Activated T-helper 2 cell treated with anti-CD3 and anti-CD28 coated beads, Interferon-gamma antibody, Interleukin-2, Interleukin-4, amounts not matched to agents 10 μg/mL and 5 μg/mL and 100 μg/mL, durations not matched to agents 14 hours and 24 hours and 36 hours (primary cell): ENCODE measurements around the gene MUC21. TPM values are rescaled to one million over a fixed set of nuclear protein-coding genes. Genes with fewer than 3 reads are reported as not detected.
A peak's percentile ranks its signal among the peaks of the same experiment; 100 is the strongest.

Source experiments
- DNase-seq: peaks from one replicate; pipeline ENCODE4 v3.0.0; 2021; ENCODE audit warnings: low spot score
- H3K27ac Mint-ChIP-seq: one replicate; pipeline ENCODE4 v1.8.0; 2021; ENCODE audit warnings: mixed read lengths
- H3K27me3 Mint-ChIP-seq: one replicate; pipeline ENCODE4 v1.8.0; 2021; ENCODE audit warnings: low read depth, mixed read lengths
- H3K36me3 Mint-ChIP-seq: one replicate; pipeline ENCODE4 v1.8.0; 2021; ENCODE audit warnings: low read depth, mixed read lengths
- H3K4me1 Mint-ChIP-seq: one replicate; pipeline ENCODE4 v1.8.0; 2021; ENCODE audit warnings: low read depth, mixed read lengths
- H3K4me3 Mint-ChIP-seq: one replicate; pipeline ENCODE4 v1.8.0; 2021; ENCODE audit warnings: low read depth, mild to moderate bottlenecking, moderate library complexity, mixed read lengths
- H3K9me3 Mint-ChIP-seq: one replicate; pipeline ENCODE4 v1.8.0; 2021; ENCODE audit warnings: mixed read lengths
- intact Hi-C: fragments of 100-400 bp; cut with micrococcal nuclease; formaldehyde crosslinking; loops from one replicate; pipeline ENCODE4 v1.15.1; 2023
- total RNA-seq: library from RNA; stranded (reverse); gene quantifications from 2 replicates; pipeline ENCODE4 v1.2.3, GENCODE V29; 2022

The MUC21 gene
- total RNA-seq = not detected in 2 replicates

DNA sequence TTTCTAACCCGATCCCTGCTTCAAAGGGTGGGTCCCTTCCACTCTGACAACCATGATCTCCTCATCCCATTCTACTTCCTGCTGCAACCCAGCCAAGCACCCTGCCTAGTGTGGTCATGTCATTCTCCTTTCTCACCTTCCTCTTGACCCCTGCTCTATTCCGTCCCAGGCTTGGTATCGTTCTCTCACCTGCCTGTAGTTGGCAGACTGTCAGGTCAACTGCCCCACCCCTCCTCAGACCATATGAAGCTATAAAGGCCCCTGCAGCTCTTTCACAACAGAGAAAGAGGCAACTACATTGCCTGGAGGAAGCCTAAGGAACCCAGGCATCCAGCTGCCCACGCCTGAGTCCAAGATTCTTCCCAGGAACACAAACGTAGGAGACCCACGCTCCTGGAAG lies at the start of gene MUC21:
TSS of gene MUC21 (plus strand) at position 280 of the 400 bp plus-strand sequence. CDS start 241 bp downstream, outside the sequence.
- no peak for DNase-seq
- peaks cover 34% of the 10 kb centered on the region for H3K27me3 Mint-ChIP-seq
- no peaks in the 10 kb centered on the region for H3K36me3 Mint-ChIP-seq
- H3K4me1 Mint-ChIP-seq = peaks cover 6% of the 10 kb centered on the region
- no peak within 1 kb of the TSS for H3K4me3 Mint-ChIP-seq
- H3K9me3 Mint-ChIP-seq = no peaks in the 10 kb centered on the region
- intact Hi-C loops = no loop called here
- H3K27ac Mint-ChIP-seq = no peak within 1 kb of the TSS

GRCh38 chr6:30935018-30935417 lies 48.5 kb upstream of the MUC21 start:
- no peak overlapping the region for H3K27ac Mint-ChIP-seq
- H3K4me1 Mint-ChIP-seq = no peaks in the 10 kb centered on the region
- intact Hi-C loops = no loop called here
- H3K4me3 Mint-ChIP-seq = no peak overlapping the region
- H3K9me3 Mint-ChIP-seq = no peaks in the 10 kb centered on the region
- no peak for DNase-seq
- peaks cover 15% of the 10 kb centered on the region for H3K27me3 Mint-ChIP-seq
- H3K36me3 Mint-ChIP-seq = no peaks in the 10 kb centered on the region

DNA sequence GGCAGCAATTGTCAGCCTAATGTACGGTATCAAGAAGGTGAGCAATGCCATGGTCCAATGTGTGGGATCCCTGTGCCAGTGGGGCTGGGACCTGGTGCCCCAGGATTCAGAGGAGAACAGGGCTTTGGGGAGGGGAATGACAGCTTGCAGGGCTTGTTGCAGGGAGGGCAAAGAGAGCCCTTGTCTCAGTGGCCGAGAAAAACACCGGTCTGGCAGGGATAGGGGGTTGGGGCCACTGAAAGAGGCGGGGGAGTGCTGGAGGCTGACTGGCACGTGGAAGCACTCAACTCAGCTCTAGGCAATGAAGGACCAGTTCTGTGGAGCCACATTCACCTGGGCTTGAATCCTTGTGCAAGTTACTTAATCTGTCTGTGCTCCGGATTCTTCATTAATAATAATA lies 46.3 kb upstream of the MUC21 start:
- intact Hi-C loops = no loop called here
- no peak overlapping the region for H3K4me3 Mint-ChIP-seq
- DNase-seq = no peak
- no peaks in the 10 kb centered on the region for H3K36me3 Mint-ChIP-seq
- H3K27ac Mint-ChIP-seq = no peak overlapping the region
- H3K27me3 Mint-ChIP-seq = peaks cover 25% of the 10 kb centered on the region
- H3K9me3 Mint-ChIP-seq = no peaks in the 10 kb centered on the region
- no peaks in the 10 kb centered on the region for H3K4me1 Mint-ChIP-seq

DNA sequence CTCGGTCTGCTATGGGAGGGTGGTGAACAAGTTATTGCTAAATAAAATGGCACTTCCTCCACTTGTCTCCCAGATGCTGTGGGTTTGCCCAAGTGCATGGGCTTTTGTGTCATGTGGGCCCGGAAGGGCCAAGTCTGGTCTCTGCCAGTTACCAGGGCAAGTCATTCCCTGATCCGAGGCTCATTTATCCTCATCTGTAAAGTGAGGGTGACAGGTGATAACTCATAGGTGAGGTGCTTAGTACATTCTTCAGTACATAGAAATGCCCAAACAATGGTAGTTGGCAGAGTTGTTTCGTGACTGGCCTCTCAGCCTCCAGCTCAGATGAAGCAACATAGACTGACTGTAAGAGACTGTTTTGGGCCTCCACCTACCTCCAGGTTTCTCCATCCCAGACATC lies 44.8 kb upstream of the MUC21 start:
- intact Hi-C loops = no loop called here
- no peak overlapping the region for H3K27ac Mint-ChIP-seq
- DNase-seq = no peak
- H3K27me3 Mint-ChIP-seq = peaks cover 38% of the 10 kb centered on the region
- H3K4me1 Mint-ChIP-seq = no peaks in the 10 kb centered on the region
- H3K4me3 Mint-ChIP-seq = no peak overlapping the region
- H3K36me3 Mint-ChIP-seq = no peaks in the 10 kb centered on the region
- no peaks in the 10 kb centered on the region for H3K9me3 Mint-ChIP-seq

DNA sequence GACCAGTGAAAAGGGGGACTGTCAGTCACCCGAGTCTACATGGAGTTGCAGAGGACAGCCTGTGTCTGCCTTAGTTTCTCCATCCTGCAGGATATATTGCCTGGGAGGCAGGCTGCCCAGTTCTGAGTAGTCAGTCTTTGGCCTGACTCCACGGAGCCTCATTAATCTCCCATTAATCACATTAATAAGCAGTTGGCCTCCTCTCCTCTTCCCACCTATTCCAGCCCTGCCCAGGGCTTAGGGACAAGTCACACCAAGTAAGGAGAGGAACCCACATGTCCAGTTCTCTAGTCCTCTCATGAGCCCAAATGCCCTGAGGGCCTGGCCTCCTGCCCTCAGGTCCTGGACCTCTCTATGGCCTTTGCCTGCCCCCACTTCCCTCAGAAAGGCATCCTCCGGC lies 44.0 kb upstream of the MUC21 start:
- intact Hi-C loops = no loop called here
- Mint-ChIP-seq H3K4me1 (no peaks in the 10 kb centered on the region), H3K4me3 (no peak overlapping the region), H3K27ac (no peak overlapping the region), H3K36me3 (no peaks in the 10 kb centered on the region), H3K9me3 (no peaks in the 10 kb centered on the region), H3K27me3 (peaks cover 43% of the 10 kb centered on the region)
- DNase-seq = no peak

- Mint-ChIP-seq H3K27ac (no peak within 1 kb of the TSS), H3K4me1 (no peaks in the 10 kb centered on the region), H3K9me3 (no peaks in the 10 kb centered on the region), H3K36me3 (no peaks in the 10 kb centered on the region), H3K27me3 (peaks cover 45% of the 10 kb centered on the region), H3K4me3 (no peak within 1 kb of the TSS)
- intact Hi-C loops = no loop called here
- no peak for DNase-seq
Observed at GRCh38 chr6:30940361-30940986, 43.0 kb upstream of the MUC21 start, which contains the start of gene MUCL3. MUCL3 (plus strand) TSS chr6:30940973; CDS start chr6:30941000, 27 bp downstream.

DNA sequence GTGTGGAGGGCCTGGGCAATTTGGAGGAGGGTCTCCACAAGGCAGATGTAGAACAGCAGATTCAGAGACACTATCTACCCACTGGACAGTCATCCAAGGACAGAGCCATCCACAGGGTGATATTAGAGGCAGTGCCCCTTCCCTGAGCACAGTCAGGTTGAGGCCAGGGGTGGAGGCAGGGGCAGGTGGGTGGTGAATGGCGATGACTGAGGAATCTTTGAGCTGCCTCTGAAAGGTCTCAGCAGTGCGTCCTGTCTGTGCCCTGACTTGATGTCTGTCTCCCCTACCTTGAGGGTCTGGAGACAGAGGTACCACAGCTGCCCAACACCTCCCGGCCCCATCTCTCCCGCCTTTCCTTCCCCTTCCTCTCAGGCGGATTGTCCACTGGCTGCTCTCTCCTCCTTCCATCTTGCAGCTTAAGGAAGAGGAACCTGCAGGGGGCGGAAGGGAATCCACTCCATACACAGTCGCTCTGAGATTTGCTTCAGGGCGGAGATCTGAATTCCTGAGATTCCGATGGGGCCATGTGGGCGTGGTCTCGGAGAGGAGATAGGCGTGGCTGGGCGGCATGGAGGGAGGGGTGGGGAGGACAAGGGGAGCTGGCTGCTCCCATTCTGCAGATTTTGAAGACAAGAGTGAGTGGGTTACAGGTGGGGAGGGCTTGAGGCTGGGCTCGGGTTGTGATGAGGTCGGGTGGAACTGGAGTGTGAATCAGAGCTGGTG lies 41.0 kb upstream of the MUC21 start:
- Mint-ChIP-seq H3K27me3 (peaks cover 53% of the 10 kb centered on the region), H3K9me3 (no peaks in the 10 kb centered on the region), H3K4me3 (no peak overlapping the region), H3K4me1 (no peaks in the 10 kb centered on the region), H3K27ac (no peak overlapping the region), H3K36me3 (no peaks in the 10 kb centered on the region)
- intact Hi-C loops = no loop called here
- no peak for DNase-seq

GRCh38 chr6:30944051-30944450 lies 39.5 kb upstream of the MUC21 start:
- DNase-seq = no peak
- H3K4me3 Mint-ChIP-seq = no peak overlapping the region
- H3K27me3 Mint-ChIP-seq = peaks cover 65% of the 10 kb centered on the region
- H3K4me1 Mint-ChIP-seq = no peaks in the 10 kb centered on the region
- H3K9me3 Mint-ChIP-seq = no peaks in the 10 kb centered on the region
- intact Hi-C loops = no loop called here
- no peak overlapping the region for H3K27ac Mint-ChIP-seq
- H3K36me3 Mint-ChIP-seq = no peaks in the 10 kb centered on the region

GRCh38 chr6:30945281-30945680 lies 38.2 kb upstream of the MUC21 start:
- intact Hi-C loops = no loop called here

DNA sequence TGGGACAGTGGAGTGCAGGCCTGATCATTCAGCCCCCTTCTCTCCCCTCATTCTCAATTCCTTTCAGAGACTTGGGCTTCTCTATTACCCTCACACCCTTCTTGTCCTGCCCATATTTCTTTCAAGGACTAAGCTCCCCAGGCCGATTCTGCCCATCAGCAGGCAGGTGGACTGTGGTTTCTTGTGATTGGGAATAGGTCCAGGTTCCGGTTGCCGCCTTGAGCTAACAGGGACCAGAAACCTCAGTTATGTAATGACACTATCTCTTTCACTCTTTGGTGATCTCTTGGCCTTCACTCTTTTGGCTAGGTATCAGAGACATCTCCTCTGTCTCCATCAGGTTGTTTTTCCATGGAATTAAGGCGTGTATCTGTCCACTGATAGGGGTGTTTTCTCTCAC lies 36.3 kb upstream of the MUC21 start:
- Mint-ChIP-seq H3K27me3 (peaks cover 76% of the 10 kb centered on the region), H3K36me3 (no peaks in the 10 kb centered on the region), H3K4me3 (no peak overlapping the region), H3K9me3 (no peaks in the 10 kb centered on the region), H3K4me1 (peaks cover 5% of the 10 kb centered on the region), H3K27ac (no peak overlapping the region)
- intact Hi-C loops = no loop called here
- no peak for DNase-seq

More at GRCh38 chr6:30945281-30945680, 38.2 kb upstream of the MUC21 start:
- no peak overlapping the region for H3K4me3 Mint-ChIP-seq
- no peaks in the 10 kb centered on the region for H3K9me3 Mint-ChIP-seq
- peaks cover 72% of the 10 kb centered on the region for H3K27me3 Mint-ChIP-seq
- no peak overlapping the region for H3K27ac Mint-ChIP-seq
- H3K4me1 Mint-ChIP-seq = no peaks in the 10 kb centered on the region
- DNase-seq = no peak
- no peaks in the 10 kb centered on the region for H3K36me3 Mint-ChIP-seq

GRCh38 chr6:30948811-30949210 lies 34.7 kb upstream of the MUC21 start:
- Mint-ChIP-seq H3K36me3 (no peaks in the 10 kb centered on the region), H3K27ac (no peak overlapping the region), H3K27me3 (peaks cover 73% of the 10 kb centered on the region), H3K9me3 (no peaks in the 10 kb centered on the region), H3K4me1 (peaks cover 5% of the 10 kb centered on the region), H3K4me3 (no peak overlapping the region)
- DNase-seq = no peak
- intact Hi-C loops = no loop called here

DNA sequence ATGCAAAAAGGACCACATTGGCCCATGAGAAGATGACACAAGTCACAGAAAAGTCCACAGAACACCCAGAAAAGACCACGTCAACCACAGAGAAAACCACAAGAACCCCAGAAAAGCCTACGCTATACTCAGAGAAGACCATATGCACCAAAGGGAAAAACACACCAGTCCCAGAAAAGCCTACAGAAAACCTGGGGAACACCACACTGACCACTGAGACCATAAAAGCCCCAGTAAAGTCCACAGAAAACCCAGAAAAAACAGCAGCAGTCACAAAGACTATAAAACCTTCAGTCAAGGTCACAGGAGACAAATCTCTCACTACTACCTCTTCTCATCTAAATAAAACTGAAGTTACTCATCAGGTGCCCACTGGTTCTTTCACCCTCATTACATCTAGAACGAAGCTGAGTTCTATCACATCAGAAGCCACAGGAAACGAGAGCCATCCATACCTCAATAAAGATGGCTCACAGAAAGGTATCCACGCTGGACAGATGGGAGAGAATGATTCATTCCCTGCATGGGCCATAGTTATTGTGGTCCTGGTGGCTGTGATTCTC lies 31.5 kb upstream of the MUC21 start:
- H3K27ac Mint-ChIP-seq = no peak overlapping the region
- H3K27me3 Mint-ChIP-seq = peaks cover 79% of the 10 kb centered on the region
- H3K36me3 Mint-ChIP-seq = no peaks in the 10 kb centered on the region
- intact Hi-C loops = no loop called here
- peaks cover 7% of the 10 kb centered on the region for H3K4me1 Mint-ChIP-seq
- no peak for DNase-seq
- no peaks in the 10 kb centered on the region for H3K9me3 Mint-ChIP-seq
- no peak overlapping the region for H3K4me3 Mint-ChIP-seq

DNA sequence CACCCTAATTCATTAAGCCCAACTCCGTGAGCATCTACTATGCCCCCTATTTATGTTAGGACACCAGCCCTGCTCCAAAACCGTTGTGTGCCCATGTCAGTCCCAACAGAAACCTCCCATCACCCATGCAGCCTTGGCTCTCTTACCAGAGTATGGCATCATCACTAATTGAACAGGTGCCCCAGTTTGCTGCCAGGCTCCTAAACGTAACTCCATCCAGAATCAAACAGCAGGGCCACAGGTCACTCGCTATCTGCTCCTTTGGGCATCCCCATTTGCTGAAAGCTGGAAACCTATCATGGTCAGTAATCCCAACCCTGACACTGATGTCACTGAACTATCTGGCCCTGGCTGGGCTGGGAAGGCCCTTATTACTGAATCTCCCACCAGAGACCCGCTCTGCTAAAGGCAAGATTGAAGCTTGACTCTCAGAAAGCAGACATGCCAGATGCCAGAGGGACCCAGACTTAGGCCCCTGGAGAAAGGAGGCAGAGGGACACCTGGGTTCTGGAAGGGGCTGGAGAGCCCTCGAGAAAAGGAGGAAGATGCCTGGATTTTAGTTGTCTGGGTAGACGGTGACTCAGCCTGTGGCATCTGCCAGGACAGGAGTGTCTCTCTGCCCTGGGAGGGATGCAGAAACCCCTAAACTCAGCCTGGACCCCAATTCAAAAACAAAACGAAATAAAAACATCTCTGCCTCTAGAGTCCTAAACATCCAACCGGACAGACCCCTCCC lies 28.7 kb upstream of the MUC21 start:
- H3K9me3 Mint-ChIP-seq = no peaks in the 10 kb centered on the region
- peaks cover 7% of the 10 kb centered on the region for H3K4me1 Mint-ChIP-seq
- H3K4me3 Mint-ChIP-seq = peak overlapping the region; percentile 55
- no peaks in the 10 kb centered on the region for H3K36me3 Mint-ChIP-seq
- peaks cover 71% of the 10 kb centered on the region for H3K27me3 Mint-ChIP-seq
- intact Hi-C loops = no loop called here
- no peak for DNase-seq
- H3K27ac Mint-ChIP-seq = no peak overlapping the region
